Duodenal mucosa (tissue), 2 donors: Measurements from ENCODE around the gene NT5C3A.
"Not testable (repeated sequence)": the region's sequence is repeated elsewhere in the genome, so short reads cannot be mapped to it uniquely, and the experiment has no call there.

Experiments
- H3K27ac ChIP-seq: one replicate; pipeline ENCODE4 v1.7.0; 2013; ENCODE audit warnings: low read depth, low read length
- H3K27me3 ChIP-seq, 2 donors: one replicate each; pipeline ENCODE4 v1.7.0; 2013; ENCODE audit warnings: low read length in 2 of 2, control low read depth in 1 of 2; ENCODE audit not compliant: insufficient read depth in 2 of 2, control insufficient read depth in 1 of 2
- H3K36me3 ChIP-seq, 2 donors: one replicate each; pipeline ENCODE4 v1.7.0; 2013; ENCODE audit warnings: low read length in 2 of 2, control low read depth in 1 of 2; ENCODE audit not compliant: insufficient read depth in 2 of 2, control insufficient read depth in 1 of 2
- H3K4me1 ChIP-seq, 2 donors: one replicate each; pipeline ENCODE4 v1.7.0; 2013; ENCODE audit warnings: low read length in 2 of 2, control low read depth in 1 of 2; ENCODE audit not compliant: insufficient read depth in 2 of 2, control insufficient read depth in 1 of 2
- H3K4me3 ChIP-seq, 2 donors: one replicate each; pipeline ENCODE4 v1.7.0; 2013; ENCODE audit warnings: low read length in 2 of 2, low read depth in 1 of 2
- H3K9ac ChIP-seq, 2 donors: one replicate each; pipeline ENCODE4 v1.7.0; 2013; ENCODE audit warnings: low read length in 2 of 2, low read depth in 1 of 2
- H3K9me3 ChIP-seq, 2 donors: one replicate each; pipeline ENCODE4 v1.7.0; 2013; ENCODE audit warnings: low read length in 2 of 2, control low read depth in 1 of 2; ENCODE audit not compliant: control insufficient read depth in 1 of 2

Gene NT5C3A

GRCh38 chr7:33009734-33010133 lies 52.8 kb downstream of the NT5C3A start:
- Histone ChIP-seq H3K4me1 (no peaks in the 10 kb centered on the region), H3K9ac (no peak overlapping the region), H3K27ac (no peak overlapping the region), H3K27me3 (no peaks in the 10 kb centered on the region), H3K4me3 (no peak overlapping the region), H3K9me3 (no peaks in the 10 kb centered on the region), H3K36me3 (peaks cover 6 to 19% of the 10 kb centered on the region in 2 donors)

DNA sequence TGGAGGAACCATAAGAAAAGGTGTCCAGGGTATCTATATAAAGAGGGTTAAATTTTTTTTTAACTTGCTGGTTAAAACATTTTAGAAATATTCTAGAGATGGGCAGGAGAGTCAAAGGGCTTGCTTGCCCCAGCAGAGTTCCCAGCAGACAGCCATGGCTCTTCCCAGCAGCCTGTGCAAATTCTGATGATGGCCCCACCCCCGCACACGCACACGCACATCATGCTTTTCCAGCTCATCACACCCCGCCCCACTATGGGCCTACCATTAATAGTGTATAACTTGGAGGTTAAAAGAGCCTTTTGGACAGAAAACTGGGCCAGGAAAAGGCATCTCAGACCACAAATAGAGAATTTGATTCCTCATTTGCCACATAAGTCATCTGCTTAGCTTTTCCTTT lies 56.9 kb downstream of the NT5C3A start:
- H3K4me1 ChIP-seq, H3K27ac ChIP-seq, H3K36me3 ChIP-seq: not testable (repeated sequence)

GRCh38 chr7:33005193-33005592 lies 57.4 kb downstream of the NT5C3A start:
- not testable (repeated sequence) for H3K27ac ChIP-seq, H3K4me1 ChIP-seq, H3K36me3 ChIP-seq, H3K27me3 ChIP-seq, H3K9ac ChIP-seq, H3K4me3 ChIP-seq, H3K9me3 ChIP-seq

More for the DNA sequence above, 56.9 kb downstream of the NT5C3A start:
- not testable (repeated sequence) for H3K9me3 ChIP-seq, H3K9ac ChIP-seq, H3K4me3 ChIP-seq, H3K27me3 ChIP-seq

- H3K27ac ChIP-seq, H3K9me3 ChIP-seq, H3K4me1 ChIP-seq, H3K27me3 ChIP-seq, H3K4me3 ChIP-seq, H3K36me3 ChIP-seq, H3K9ac ChIP-seq: not testable (repeated sequence)
These were observed 58.4 kb downstream of the NT5C3A start for GRCh38 chr7:33004104-33004616.

GRCh38 chr7:33003111-33003510 lies 59.5 kb downstream of the NT5C3A start:
- not testable (repeated sequence) for H3K27ac ChIP-seq, H3K9me3 ChIP-seq, H3K4me1 ChIP-seq, H3K27me3 ChIP-seq, H3K4me3 ChIP-seq, H3K9ac ChIP-seq, H3K36me3 ChIP-seq

GRCh38 chr7:32999380-32999779 lies 63.2 kb downstream of the NT5C3A start:
- not testable (repeated sequence) for H3K4me3 ChIP-seq, H3K4me1 ChIP-seq, H3K36me3 ChIP-seq, H3K27ac ChIP-seq, H3K27me3 ChIP-seq, H3K9ac ChIP-seq, H3K9me3 ChIP-seq

GRCh38 chr7:32998361-32999171 lies 64.0 kb downstream of the NT5C3A start:
- peak overlapping the region in 1 of 2 donors; percentile 47 for H3K9ac ChIP-seq
- H3K27ac ChIP-seq, H3K9me3 ChIP-seq, H3K36me3 ChIP-seq, H3K27me3 ChIP-seq, H3K4me1 ChIP-seq: not testable (repeated sequence)
- H3K4me3 ChIP-seq: peak overlapping the region; percentile 15 to 21

DNA sequence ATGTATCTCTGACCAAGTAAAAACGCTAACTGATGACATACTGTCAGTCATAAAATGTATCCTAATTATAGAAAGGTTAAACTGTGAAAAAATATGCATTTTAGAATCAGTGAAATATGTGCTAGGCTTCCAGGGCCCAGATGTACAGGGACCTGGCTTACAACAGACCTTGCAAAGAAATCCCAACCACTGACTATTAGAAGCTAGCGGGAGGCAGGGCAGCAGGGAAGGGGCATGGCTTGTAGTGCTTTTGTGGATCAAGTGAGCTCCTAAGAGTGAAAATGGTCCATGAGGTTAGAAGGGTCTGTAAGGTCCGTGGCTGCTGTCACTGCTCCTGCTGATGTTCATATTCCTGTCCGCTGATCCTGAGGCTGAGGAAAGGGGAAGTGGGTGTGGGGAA lies 64.6 kb downstream of the NT5C3A start:
- H3K4me1 ChIP-seq, H3K36me3 ChIP-seq, H3K9me3 ChIP-seq, H3K27ac ChIP-seq, H3K27me3 ChIP-seq, H3K4me3 ChIP-seq: not testable (repeated sequence)
- H3K9ac ChIP-seq: peak overlapping the region in 1 of 2 donors; percentile 39

GRCh38 chr7:32992750-32993149 lies 69.8 kb downstream of the NT5C3A start:
- not testable (repeated sequence) for H3K9ac ChIP-seq, H3K9me3 ChIP-seq, H3K27ac ChIP-seq, H3K4me3 ChIP-seq, H3K4me1 ChIP-seq, H3K36me3 ChIP-seq, H3K27me3 ChIP-seq

DNA sequence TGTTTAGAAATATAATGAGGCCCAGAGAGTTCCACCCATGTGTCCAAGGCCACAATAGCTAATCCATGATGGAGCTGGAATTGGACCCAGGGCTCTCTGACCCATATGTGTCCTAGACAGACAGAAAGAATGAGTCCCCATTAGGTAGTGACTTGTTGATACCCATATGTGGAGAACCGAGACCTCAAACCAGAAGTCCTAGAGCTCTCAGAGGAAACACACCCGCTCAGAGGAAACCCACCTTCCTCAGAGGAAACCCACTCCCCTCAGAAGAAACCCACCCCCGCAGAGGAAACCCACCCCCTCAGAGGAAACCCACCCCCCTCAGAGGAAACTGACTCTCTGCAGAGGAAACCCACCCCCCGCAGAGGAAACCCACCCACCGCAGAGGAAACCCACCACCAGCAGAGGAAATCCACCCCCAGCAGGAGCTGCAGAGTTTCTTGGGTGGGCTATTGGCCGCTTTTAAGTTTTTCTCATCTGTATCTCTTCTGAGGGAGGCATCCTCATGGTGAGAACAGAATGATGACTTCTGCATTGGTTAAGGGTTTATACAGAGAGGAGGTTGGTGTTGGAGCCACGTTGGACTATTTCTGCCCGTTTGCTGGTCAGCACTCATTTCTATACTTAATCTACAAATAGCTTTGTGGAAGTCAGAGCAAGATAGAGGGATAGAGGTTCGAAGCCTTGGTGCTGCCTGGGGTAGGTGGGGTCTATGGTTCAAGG lies 70.4 kb downstream of the NT5C3A start:
- H3K4me3 ChIP-seq, H3K27me3 ChIP-seq, H3K9ac ChIP-seq, H3K27ac ChIP-seq, H3K4me1 ChIP-seq, H3K36me3 ChIP-seq, H3K9me3 ChIP-seq: not testable (repeated sequence)
